Small intestine (tissue), 7 donors: ENCODE data around the gene MRPS10. TPM values are rescaled to one million over a fixed set of nuclear protein-coding genes. Genes with fewer than 3 reads are reported as not detected.
"Not testable (repeated sequence)": the region's sequence is repeated elsewhere in the genome, so short reads cannot be mapped to it uniquely, and the experiment has no call there.

Source experiments
- DNase-seq, 2 donors: peaks; one replicate each; pipeline versions ENCODE4 v3.0.0 to v3.0.0-alpha.2; 2013
- FAIRE-seq: peaks from 2 replicates; lab custom pipeline; 2012; peaks lifted over from hg19 to GRCh38; lab: Jason Lieb, UNC
- H3K27ac ChIP-seq, 3 donors: one replicate each; pipeline ENCODE4 v1.5.1; 2013; ENCODE audit warnings: low read length in 2 of 3, mild to moderate bottlenecking in 2 of 3, control low read depth in 1 of 3, inconsistent platforms in 1 of 3, low read depth in 1 of 3, moderate library complexity in 1 of 3
- H3K27me3 ChIP-seq, 3 donors: one replicate each; pipeline ENCODE4 v1.6.1; 2013; ENCODE audit warnings: low read length in 3 of 3, inconsistent platforms in 1 of 3; ENCODE audit not compliant: control insufficient read depth in 3 of 3, insufficient read depth in 3 of 3
- H3K36me3 ChIP-seq, 3 donors: one replicate each; pipeline ENCODE4 v1.6.1; 2013; ENCODE audit warnings: low read length in 3 of 3, inconsistent platforms in 1 of 3, low read depth in 1 of 3, mild to moderate bottlenecking in 1 of 3, moderate library complexity in 1 of 3; ENCODE audit not compliant: control insufficient read depth in 3 of 3, insufficient read depth in 2 of 3
- H3K4me1 ChIP-seq, 3 donors: one replicate each; pipeline ENCODE4 v1.6.1; 2013; ENCODE audit warnings: low read length in 2 of 3, inconsistent platforms in 1 of 3, low read depth in 1 of 3, mild to moderate bottlenecking in 1 of 3, moderate library complexity in 1 of 3; ENCODE audit not compliant: control insufficient read depth in 3 of 3, insufficient read depth in 2 of 3
- H3K4me3 ChIP-seq, 3 donors: one replicate each; pipeline ENCODE4 v1.5.1; 2013; ENCODE audit warnings: low read length in 3 of 3, control low read depth in 1 of 3, inconsistent platforms in 1 of 3, low read depth in 1 of 3, mild to moderate bottlenecking in 1 of 3, moderate library complexity in 1 of 3
- H3K9me3 ChIP-seq, 2 donors: one replicate each; pipeline ENCODE4 v1.6.1; 2013; ENCODE audit warnings: low read depth in 1 of 2, low read length in 1 of 2; ENCODE audit not compliant: control insufficient read depth in 2 of 2, insufficient read depth in 1 of 2
- WGBS, 3 donors: extraction: QIAGEN DNeasy Blood & Tissue Kit; methylation state at CpG; one replicate each; pipeline ENCODE4 v1.1.7; 2013; 5-methylcytosine and 5-hydroxymethylcytosine counted together
- polyA plus RNA-seq, 4 donors: library from polyadenylated mRNA; stranded (reverse) in 3 of 4; unstranded in 1 of 4; fragments of 200-250 nt in 3 of 4; fragments of 120-200 nt in 1 of 4; gene quantifications; one replicate each; pipeline versions ENCODE4 v1.2.1 to v1.2.3, GENCODE V29; 2013
- donor health status: healthy with polysubstance abuse.
- donor health status: control.
- donor health status: control.
- donor health status: Bipolar disorder and iron deficiency.
- donor health status: healthy.

MRPS10 gene
- polyA plus RNA-seq, 4 donors, result 20.0 to 33.0 (median 25.6) TPM

DNA sequence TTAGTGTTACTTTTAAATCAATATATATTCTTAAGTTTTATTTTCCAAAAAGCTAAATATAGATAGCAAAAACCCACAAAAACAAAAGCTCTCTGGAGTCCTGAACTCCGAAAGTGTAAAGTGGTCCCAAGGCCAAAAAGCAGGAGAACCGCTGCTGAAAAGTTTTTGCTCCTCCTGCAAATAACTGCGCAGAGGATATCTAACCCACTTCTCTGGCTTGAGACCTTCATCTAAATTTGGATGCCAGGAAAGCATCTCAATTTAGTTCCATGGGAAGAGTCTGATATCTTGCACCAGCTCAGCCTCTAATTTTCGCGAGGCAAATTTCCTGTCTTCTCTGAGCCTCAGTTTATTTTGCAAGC is 523 bp downstream of the MRPS10 start:
- Histone ChIP-seq H3K9me3 (no peaks in the 10 kb centered on the region), H3K36me3 (peaks cover 0 to 9% (median 2%) of the 10 kb centered on the region in 3 donors), H3K27me3 (no peaks in the 10 kb centered on the region), H3K27ac (peak overlapping the region; percentile 66 to 90 (median 73)), H3K4me1 (no peaks in the 10 kb centered on the region), H3K4me3 (peak overlapping the region; percentile 72 to 85 (median 73))
- WGBS, 3 donors, result 1 to 4% (median 2%) methylated on average over 5 of the region's 5 CpGs
- DNase-seq (no peak), FAIRE-seq (no peak)

DNA sequence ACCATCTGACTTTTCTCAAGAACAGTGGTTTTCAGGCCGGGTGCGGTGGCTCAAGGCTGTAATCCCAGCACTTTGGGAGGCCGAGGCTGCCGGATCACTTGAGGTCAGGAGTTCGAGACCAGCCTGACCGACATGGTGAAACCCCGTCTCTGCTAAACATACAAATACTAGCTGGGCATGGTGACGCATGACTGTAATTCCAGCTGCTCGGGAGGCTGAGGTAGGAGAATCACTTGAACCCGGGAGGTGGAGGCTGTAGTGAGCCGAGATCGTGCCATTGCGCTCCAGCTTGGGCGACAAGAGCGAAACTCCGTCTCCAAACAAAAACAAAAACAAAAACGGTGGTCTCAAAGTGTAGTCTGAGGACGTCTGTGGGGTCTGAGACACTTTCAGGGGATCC is 1.2 kb downstream of the MRPS10 start:
- not testable (repeated sequence) for H3K27ac ChIP-seq, H3K4me1 ChIP-seq, H3K27me3 ChIP-seq, FAIRE-seq, H3K4me3 ChIP-seq, DNase-seq, H3K9me3 ChIP-seq
- peaks cover 2 to 10% (median 2%) of the 10 kb centered on the region in 3 donors for H3K36me3 ChIP-seq
- WGBS, 3 donors, result 78 to 85% (median 84%) methylated on average over 18 of the region's 18 CpGs

DNA sequence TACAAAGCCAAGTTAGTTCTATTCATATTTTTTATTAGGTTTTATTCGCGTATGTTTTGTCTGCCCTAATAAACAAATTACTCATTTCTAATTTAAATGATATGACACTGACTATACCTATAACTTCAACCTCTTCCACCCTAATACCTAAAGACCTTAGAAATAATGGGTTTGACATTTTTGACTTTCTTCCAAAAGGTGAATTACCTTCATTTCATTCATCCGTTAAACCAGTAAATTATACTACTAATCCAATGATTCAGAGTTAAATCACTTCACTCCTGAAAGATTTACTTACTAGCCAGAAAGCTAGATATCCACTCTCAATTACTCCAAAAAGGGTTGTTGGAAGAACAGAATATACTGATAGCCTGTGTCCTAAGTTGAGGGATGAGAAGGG is 5.2 kb downstream of the MRPS10 start:
- 78 to 92% (median 85%) methylated on average over 3 of the region's 3 CpGs for WGBS, 3 donors
- H3K27me3 ChIP-seq, result no peaks in the 10 kb centered on the region
- FAIRE-seq (no peak), DNase-seq (no peak)
- peaks cover 6 to 32% (median 9%) of the 10 kb centered on the region in 3 donors for H3K36me3 ChIP-seq
- no peaks in the 10 kb centered on the region for H3K9me3 ChIP-seq
- no peak overlapping the region for H3K27ac ChIP-seq
- H3K4me1 ChIP-seq, result no peaks in the 10 kb centered on the region
- no peak overlapping the region for H3K4me3 ChIP-seq

DNA sequence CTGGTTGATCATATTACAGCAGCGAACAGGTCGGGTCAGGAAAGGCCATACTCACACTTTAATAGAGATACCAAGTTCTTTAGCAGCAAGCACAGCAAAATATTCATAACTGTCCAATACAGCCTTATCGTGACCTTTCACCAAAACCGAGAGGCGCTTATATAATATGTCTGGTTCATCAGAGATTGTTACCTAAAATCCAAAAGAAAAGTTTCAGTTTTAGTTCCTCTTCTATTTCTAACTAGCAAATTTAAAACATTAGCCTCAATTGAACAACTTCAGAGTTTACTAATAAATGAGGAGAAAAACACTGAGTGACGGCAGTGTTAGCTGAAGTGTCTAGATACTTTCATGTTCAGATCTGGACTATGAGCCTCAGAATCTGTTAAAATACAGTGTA is 5.9 kb downstream of the MRPS10 start:
- Histone ChIP-seq H3K9me3 (no peaks in the 10 kb centered on the region), H3K27me3 (no peaks in the 10 kb centered on the region), H3K4me3 (no peak overlapping the region), H3K4me1 (no peaks in the 10 kb centered on the region), H3K36me3 (peaks cover 6 to 32% (median 9%) of the 10 kb centered on the region in 3 donors), H3K27ac (no peak overlapping the region)
- FAIRE-seq, result no peak
- 86 to 90% (median 89%) methylated on average over 6 of the region's 6 CpGs for WGBS, 3 donors
- DNase-seq, result no peak

DNA sequence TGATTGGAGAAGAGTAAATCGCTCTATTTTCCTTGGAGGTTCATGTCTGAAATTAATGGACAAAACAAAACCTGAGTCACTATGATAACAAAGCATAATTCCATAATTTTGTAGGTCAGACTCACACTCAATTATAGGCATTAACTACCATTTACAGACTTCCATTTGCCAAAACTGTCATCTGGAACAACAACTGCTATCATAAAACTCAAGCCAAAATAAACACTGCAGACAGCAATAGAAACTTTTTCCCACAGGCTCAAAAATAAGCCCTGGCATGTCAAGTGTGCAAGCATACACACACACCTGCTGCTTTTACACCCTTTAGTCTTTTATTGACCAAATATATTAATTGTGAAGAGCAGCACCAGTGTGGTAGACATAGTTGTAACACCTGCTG is 7.1 kb downstream of the MRPS10 start:
- DNase-seq, result no peak
- FAIRE-seq, result no peak
- H3K4me1 ChIP-seq, result no peaks in the 10 kb centered on the region
- no peaks in the 10 kb centered on the region for H3K9me3 ChIP-seq
- no peaks in the 10 kb centered on the region for H3K27me3 ChIP-seq
- H3K27ac ChIP-seq, result no peak overlapping the region
- no peak overlapping the region for H3K4me3 ChIP-seq
- WGBS, 3 donors, result no CpG with 5 or more reads among the region's 1 CpG
- H3K36me3 ChIP-seq, result peaks cover 9 to 34% (median 12%) of the 10 kb centered on the region in 3 donors

DNA sequence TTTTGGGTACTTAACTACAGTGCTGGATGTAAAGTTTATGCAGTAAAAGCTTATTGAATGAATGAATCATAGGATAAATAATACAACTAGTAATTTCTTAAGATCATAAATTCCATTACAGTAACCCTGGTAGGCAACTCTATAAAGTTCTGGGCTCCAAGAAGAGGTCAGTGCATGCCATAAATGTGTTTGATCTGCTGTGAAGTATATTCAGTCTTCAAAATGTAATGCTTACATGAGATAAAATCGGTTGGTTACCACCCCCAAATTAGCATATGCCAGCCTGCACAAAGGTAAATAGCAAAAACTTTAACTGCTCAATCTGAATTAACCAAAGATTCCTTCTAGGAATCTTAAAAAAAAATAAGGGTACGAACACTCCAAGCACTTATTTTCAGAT is 10.1 kb downstream of the MRPS10 start:
- H3K27ac ChIP-seq, H3K27me3 ChIP-seq, FAIRE-seq, H3K4me3 ChIP-seq, H3K9me3 ChIP-seq, DNase-seq: not testable (repeated sequence)
- Histone ChIP-seq H3K36me3 (peaks cover 9 to 31% (median 10%) of the 10 kb centered on the region in 3 donors), H3K4me1 (peaks cover 0 to 15% (median 2%) of the 10 kb centered on the region in 3 donors)
- 39 to 73% (median 48%) methylated on average over 2 of the region's 2 CpGs for WGBS, 3 donors

DNA sequence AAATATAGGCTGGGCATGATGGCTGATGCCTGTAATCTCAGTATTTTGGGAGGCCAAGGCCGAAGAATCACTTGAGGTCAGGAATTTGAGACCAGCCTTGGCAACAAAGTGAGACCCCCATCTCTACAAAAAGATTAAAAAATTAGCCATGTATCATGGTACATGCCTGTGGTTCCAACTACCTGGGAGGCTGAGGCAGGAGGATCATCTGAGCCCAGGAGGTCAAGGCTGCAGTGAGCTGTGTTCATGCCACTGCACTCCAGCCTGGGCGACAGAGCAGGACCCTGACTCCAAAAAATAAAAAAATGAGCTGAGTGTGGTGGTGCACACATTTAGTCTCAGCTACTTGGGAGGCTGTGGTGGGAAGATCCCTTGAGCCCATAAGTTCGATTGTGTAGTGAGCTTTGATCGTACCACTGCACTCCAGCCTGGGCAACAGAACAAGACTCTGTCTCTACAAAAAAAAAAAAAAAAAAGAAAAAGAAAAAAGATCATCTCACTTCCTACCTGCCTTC is 12.8 kb downstream of the MRPS10 start:
- Histone ChIP-seq H3K9me3 (no peaks in the 10 kb centered on the region), H3K27ac (peak overlapping the region in 2 of 3 donors; percentile 61 to 68), H3K27me3 (no peaks in the 10 kb centered on the region), H3K36me3 (peaks cover 3 to 23% (median 10%) of the 10 kb centered on the region in 3 donors), H3K4me1 (peaks cover 0 to 23% (median 2%) of the 10 kb centered on the region in 3 donors), H3K4me3 (no peak overlapping the region)
- no peak for FAIRE-seq
- no peak for DNase-seq
- 45 to 72% (median 48%) methylated on average over 4 of the region's 4 CpGs for WGBS, 3 donors

DNA sequence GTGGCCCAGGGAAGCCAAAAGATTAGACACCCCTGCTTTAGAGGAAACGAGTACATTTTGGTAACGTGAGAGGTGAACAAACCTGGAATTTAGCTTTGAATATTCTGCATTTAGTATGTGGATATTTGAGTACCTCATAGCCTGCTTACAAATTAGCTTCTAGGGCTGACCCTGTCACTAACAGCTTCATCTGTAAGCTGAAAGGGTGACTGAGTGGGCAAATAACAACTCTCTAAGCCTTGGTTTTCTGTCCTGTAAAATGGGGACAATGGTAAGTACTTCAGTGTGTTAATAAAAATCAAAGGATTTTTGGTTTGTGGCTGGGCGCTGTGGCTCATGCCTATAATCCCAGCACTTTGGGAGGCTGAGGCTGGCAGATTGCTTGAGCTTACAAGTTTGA is 14.5 kb downstream of the MRPS10 start:
- H3K9me3 ChIP-seq, result peaks cover 0 to 6% of the 10 kb centered on the region in 2 donors
- FAIRE-seq, result no peak
- 89 to 93% (median 91%) methylated on average over 3 of the region's 3 CpGs for WGBS, 3 donors
- H3K27ac ChIP-seq, result no peak overlapping the region
- H3K4me1 ChIP-seq, result peaks cover 0 to 23% (median 2%) of the 10 kb centered on the region in 3 donors
- DNase-seq, result no peak
- H3K36me3 ChIP-seq, result peaks cover 2 to 17% (median 6%) of the 10 kb centered on the region in 3 donors
- H3K27me3 ChIP-seq, result no peaks in the 10 kb centered on the region
- H3K4me3 ChIP-seq, result no peak overlapping the region
